Activated gamma-delta T cell treated with anti-CD3 and anti-CD28 coated beads, Interleukin-2, amount 50 U/mL, for 16 hours (primary cell): Measurements from ENCODE around the gene CFL2.
"Not testable (repeated sequence)": the region's sequence is repeated elsewhere in the genome, so short reads cannot be mapped to it uniquely, and the experiment has no call there.

Experiments
- DNase-seq: peaks from one replicate; pipeline ENCODE4 v3.0.0-alpha.2; 2020; ENCODE audit warnings: low read depth

Gene CFL2

DNA sequence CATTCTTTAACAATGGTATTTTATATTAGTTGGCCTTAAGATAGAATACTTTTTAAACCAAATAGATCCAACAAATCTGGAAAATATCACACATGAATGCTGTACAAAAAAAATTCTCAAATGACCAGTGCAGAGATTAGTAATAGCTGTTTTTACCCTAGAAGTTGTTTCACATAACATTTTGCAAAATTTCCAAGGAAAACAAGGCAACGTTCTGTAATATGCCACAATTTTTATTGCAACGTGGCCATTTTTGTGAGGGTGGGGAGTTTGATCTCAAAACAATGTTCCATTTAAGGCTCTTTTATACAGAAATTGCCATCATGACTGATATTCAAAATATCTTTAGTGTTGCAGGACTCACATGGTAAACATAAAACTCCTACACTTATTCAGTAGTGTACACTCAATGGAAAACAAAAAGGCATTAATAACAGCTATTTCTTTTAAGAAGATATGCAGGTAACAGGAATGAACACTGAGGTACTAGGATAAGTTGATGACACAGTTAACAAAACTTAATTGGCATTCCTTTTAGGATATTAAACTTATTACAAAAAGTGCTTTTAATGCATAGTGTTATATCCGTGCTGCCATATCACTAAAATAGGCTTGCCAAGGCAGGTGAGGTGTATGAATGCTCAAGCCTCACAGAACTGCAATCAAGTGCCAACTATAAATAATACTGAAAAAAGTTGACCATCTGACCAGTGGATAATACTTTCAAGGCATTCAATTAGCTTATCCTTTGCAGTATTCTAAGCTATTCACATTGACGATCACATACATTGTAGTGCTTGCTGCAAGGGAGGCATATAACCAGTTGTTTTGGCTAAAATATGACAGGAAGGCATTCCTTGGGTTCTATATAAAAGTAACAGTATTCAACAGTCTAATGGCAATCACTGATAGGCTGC is 2.3 kb downstream of the CFL2 start:
- no peak for DNase-seq

- no peak for DNase-seq
These were observed 3.2 kb downstream of the CFL2 start for GRCh38 chr14:34711169-34711568.

GRCh38 chr14:34710744-34711143 is 3.6 kb downstream of the CFL2 start:
- no peak for DNase-seq

- DNase-seq = no peak
These were observed 4.4 kb downstream of the CFL2 start for GRCh38 chr14:34710006-34710405.

- DNase-seq = no peak
These were observed 6.7 kb downstream of the CFL2 start for GRCh38 chr14:34707722-34708121.

DNA sequence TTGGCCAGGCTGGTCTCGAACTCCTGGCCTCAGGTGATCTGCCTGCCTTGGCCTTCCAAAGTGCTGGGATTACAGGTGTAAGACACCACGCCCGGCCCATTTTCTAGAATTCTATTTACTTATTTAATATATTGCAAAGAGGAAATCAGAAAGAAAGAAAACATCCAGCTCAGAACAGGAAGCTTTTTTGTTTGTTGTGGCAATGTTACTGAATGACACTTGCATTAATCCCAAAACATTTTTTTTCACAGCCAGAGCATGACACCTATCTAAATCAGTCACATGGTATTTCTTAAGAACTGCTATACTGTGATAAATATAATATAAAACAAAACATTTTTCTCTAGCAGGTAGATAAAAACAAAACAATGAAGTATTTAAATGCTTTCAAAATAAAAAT is 12.6 kb downstream of the CFL2 start:
- no peak for DNase-seq

DNA sequence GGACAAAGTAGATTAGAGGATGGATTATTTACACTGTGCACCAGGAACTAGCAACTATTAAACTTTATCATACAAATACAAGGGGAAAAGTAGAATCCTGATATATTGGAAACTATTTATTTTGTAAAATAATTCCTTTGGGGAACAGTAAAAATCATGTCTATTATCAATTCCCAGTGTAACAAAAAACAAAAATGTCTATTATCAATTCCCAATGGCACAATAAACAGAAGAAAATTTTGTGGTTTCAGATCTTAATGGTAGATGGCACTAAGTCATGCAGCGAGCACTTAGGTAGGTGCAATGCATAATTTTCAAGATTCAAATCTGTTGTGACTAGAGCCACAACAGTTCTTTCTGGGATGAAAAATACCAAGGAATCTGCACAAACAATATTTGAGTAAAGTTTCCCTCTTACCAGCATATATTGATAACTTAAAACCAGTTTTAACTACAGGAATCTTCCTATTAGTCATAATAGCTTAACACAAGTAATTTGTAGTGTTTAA is 13.7 kb downstream of the CFL2 start:
- no peak for DNase-seq

- no peak for DNase-seq
These were observed 14.3 kb downstream of the CFL2 start for GRCh38 chr14:34699873-34700621.

GRCh38 chr14:34694216-34694615 is 20.2 kb downstream of the CFL2 start:
- not testable (repeated sequence) for DNase-seq

DNA sequence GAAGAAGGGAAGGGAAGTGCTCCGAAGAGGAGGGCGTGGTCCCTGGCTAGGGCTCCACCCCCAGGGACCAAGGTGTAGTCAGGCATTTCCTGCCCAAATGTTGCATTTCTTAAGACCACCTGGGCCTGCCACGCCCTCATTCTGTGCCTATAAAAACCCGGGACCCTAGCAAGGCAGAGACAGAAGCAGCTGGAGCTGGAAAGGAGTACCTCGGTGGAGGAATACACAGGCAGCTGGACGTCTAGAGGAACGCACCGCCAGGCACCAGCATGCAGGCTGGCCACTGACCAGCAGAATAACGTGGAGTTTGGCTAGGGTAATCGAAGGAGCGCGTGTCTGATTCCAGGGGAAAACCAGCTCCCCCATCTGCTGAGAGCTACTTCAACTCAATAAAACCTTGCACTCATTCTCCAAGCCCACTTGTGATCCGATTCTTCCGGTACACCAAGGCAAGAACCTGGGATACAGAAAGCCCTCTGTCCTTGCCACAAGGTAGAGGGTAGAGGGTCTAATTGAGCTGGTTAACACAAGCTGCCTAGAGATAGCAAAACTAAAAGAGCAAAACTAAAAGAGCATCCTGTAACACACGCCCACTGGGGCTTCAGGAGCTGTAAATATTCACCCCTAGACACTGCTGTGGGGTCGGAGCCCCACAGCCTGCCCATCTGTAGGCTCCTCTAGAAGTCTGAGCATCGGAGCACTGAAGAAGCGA is 21.0 kb downstream of the CFL2 start:
- DNase-seq = no peak

DNA sequence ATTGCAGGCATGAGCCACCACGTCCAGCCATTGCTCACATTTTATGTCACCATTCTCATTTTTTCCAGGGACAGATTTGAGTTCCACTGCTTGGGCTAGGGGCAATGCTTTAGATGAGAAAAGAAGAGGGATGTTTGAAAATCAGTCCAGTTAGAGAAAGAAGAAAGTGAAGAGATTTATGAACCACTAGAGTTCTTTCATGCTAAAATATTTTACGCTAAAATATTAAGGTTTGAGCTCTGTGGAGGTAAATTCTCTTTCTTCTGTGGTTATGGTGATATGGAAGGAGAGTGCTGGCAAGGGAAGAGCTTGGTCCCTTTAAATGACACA is 21.5 kb downstream of the CFL2 start:
- no peak for DNase-seq

- DNase-seq = no peak
These were observed 22.0 kb downstream of the CFL2 start for GRCh38 chr14:34692348-34692747.

GRCh38 chr14:34691206-34691605 is 23.2 kb downstream of the CFL2 start:
- DNase-seq = no peak

DNA sequence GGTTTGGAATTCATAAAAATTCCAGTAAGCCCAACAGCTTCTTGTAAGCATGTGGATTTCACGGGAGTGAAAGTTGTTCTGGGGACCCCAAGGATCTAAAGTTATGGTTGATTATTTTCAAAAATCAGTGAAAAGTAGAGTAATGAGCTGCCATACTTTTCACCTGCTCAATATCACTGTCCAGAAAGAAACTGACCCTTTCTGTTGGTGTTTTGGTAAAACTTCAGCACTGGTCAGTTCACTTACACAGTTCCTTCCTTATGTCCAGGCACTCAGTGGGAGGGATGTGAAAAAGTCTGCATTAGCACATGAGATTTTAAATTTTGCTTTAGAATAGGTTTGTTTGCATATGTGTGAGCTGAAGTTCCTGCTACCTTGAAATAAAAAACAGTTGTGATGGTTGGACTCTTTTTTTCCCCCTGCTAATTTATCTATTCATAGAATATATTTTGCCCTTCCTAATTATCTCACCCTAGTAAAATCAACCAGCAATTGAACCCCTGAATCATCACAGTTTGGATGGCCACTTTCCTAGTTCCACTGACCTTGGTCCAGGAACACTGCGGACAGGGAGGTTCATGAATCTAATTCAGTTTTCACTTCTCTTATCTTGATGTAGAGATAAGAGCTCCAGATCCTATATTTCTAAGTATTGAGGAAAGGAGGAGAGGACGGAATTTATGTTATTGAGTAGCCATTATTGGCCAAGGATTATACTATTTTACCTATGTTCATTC is 25.8 kb downstream of the CFL2 start:
- no peak for DNase-seq

DNA sequence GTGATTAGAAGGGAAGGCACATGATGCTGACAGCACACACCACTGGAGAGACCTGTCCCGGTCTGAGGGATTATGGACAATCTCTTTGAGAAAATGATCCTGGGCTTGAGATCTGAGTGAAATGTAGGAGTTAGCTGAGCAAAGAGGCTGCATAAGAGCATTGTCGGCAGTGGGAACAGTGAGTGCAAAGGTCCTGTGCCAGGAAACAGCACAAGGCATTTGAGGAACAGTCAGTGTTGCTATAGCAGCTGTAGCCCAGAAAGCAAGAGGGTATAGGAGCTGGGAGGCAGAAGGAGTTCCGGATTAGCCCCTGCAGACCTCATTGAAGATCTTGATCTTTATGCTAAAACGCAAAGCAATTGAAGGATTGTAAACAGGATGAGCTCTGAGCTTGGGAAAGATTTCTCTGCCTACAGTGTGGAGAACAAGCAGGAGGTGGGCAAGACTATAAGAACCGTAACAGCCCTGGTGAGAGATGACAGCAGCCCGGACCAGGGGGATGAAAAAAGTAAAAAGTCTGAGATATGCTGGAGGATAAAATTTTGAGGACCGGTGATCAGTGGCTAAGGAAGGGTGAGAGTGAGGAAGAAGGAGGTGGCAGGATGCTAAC is 28.5 kb downstream of the CFL2 start:
- no peak for DNase-seq

DNA sequence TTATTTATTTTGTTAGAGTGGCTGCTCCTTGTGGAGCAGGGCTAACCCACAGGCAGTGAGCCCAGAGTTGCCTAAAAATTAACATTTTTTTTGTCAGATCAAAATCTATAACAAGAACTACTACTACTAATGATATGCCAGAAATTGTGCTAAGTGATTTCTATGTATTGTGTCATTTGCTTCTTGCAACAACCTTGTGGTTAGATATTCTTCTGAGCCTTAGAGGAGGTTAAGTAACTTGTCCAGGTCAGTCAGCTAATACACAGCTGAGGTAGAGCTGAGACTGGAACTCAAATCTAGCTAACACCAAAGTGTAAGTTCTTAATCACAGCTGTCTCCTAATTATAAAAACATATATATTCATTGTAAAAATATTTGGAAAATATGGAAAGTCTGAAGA is 29.8 kb downstream of the CFL2 start:
- no peak for DNase-seq

- no peak for DNase-seq
These were observed 31.5 kb downstream of the CFL2 start for GRCh38 chr14:34682787-34683321.

DNA sequence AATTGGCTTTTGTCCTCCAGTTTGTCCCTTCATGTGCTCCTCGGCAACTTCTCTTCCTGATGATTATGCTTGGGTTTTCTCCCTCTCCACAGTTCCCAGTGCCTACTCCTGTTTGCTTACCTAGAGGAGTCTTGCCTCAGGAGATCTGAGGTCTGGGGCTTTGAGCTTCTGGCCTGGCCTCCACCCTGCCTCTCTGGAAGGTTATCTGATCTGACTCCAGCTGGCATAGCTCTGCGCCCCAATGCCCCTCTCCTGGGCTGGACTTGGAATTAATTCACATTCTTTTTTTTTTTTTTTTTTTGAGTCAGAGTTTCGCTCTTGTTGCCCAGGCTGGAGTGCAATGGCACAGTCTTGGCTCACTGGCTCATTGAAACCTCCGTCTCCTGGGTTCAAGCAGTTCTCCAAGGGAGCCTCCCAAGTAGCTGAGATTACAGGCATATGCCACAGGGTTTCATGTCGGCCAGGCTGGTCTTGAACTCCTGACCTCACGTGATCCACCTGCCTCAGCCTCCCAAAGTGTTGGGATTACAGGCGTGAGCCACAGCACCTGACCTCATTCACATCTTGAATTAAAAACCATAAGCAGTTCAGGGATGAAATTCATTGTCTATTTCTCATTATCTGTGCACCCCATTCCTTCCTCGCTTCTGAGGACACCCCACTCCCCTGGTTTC is 33.5 kb downstream of the CFL2 start:
- no peak for DNase-seq

GRCh38 chr14:34678735-34679134 is 35.7 kb downstream of the CFL2 start:
- DNase-seq = no peak

- DNase-seq = no peak
These were observed 36.1 kb downstream of the CFL2 start for GRCh38 chr14:34678306-34678705.
